Trophoblast cell (in vitro differentiated cells and primary cell): Measurements from ENCODE around the gene ZSWIM7.
A peak's percentile ranks its signal among the peaks of the same experiment; 100 is the strongest.

Experiments used
- DNase-seq, 2 donors: peaks; one replicate each; pipeline ENCODE4 v3.0.0-alpha.2; 2016
- H2AFZ ChIP-seq: 2 replicates; pipeline ENCODE4 v1.6.1; 2013; ENCODE audit warnings: low read length, moderate library complexity, mild to moderate bottlenecking; ENCODE audit not compliant: insufficient read depth, poor library complexity
- H2AK5ac ChIP-seq: 2 replicates; pipeline ENCODE4 v1.6.1; 2013; ENCODE audit warnings: mild to moderate bottlenecking, low read length
- H2BK120ac ChIP-seq: 2 replicates; pipeline ENCODE4 v1.6.1; 2013; ENCODE audit warnings: low read length, mild to moderate bottlenecking, moderate library complexity; ENCODE audit not compliant: insufficient read depth, poor library complexity
- H2BK12ac ChIP-seq: 2 replicates; pipeline ENCODE4 v1.6.1; 2013; ENCODE audit warnings: mild to moderate bottlenecking, low read length, moderate library complexity
- H2BK5ac ChIP-seq: 2 replicates; pipeline ENCODE4 v1.6.1; 2013; ENCODE audit warnings: low read length, low read depth, moderate library complexity, mild to moderate bottlenecking; ENCODE audit not compliant: poor library complexity
- H3K14ac ChIP-seq: 2 replicates; pipeline ENCODE4 v1.6.1; 2013; ENCODE audit warnings: mild to moderate bottlenecking, low read length
- H3K18ac ChIP-seq: 2 replicates; pipeline ENCODE4 v1.6.1; 2013; ENCODE audit warnings: mild to moderate bottlenecking, low read length
- H3K23ac ChIP-seq: 2 replicates; pipeline ENCODE4 v1.6.1; 2013; ENCODE audit warnings: low read length
- H3K27ac ChIP-seq: 2 replicates; pipeline ENCODE4 v1.5.1; 2013; ENCODE audit warnings: low read depth, mild to moderate bottlenecking, inconsistent platforms, low read length, moderate library complexity
- H3K27me3 ChIP-seq: 2 replicates; pipeline ENCODE4 v1.6.1; 2013; ENCODE audit warnings: inconsistent platforms, mild to moderate bottlenecking, low read length, moderate library complexity; ENCODE audit not compliant: insufficient read depth
- H3K36me3 ChIP-seq, 2 experiments: 1 replicate in 1 of 2; 2 replicates in 1 of 2; pipeline ENCODE4 v1.6.1; 2013; ENCODE audit warnings: low read length in 2 of 2, mild to moderate bottlenecking in 2 of 2, moderate library complexity in 1 of 2; ENCODE audit not compliant: insufficient read depth in 2 of 2, control insufficient read depth in 1 of 2
- H3K4ac ChIP-seq: 2 replicates; pipeline ENCODE4 v1.6.1; 2013; ENCODE audit warnings: low read depth, mild to moderate bottlenecking, low read length, moderate library complexity
- H3K4me1 ChIP-seq, 2 experiments: 1 replicate in 1 of 2; 2 replicates in 1 of 2; pipeline ENCODE4 v1.6.1; 2013; ENCODE audit warnings: low read length in 2 of 2, mild to moderate bottlenecking in 2 of 2, moderate library complexity in 1 of 2; ENCODE audit not compliant: insufficient read depth in 2 of 2, control insufficient read depth in 1 of 2
- H3K4me2 ChIP-seq: 2 replicates; pipeline ENCODE4 v1.6.1; 2013; ENCODE audit warnings: inconsistent platforms, mild to moderate bottlenecking, low read length, moderate library complexity
- H3K4me3 ChIP-seq: 2 replicates; pipeline ENCODE4 v1.5.1; 2013; ENCODE audit warnings: mild to moderate bottlenecking, low read depth, low read length, inconsistent platforms
- H3K79me1 ChIP-seq: one replicate; pipeline ENCODE4 v1.6.1; 2013; ENCODE audit warnings: low read length
- H3K79me2 ChIP-seq: 2 replicates; pipeline ENCODE4 v1.6.1; 2013; ENCODE audit warnings: low read length, mild to moderate bottlenecking; ENCODE audit not compliant: control insufficient read depth, insufficient read depth, poor library complexity
- H3K9ac ChIP-seq: 2 replicates; pipeline ENCODE4 v1.6.1; 2013; ENCODE audit warnings: mild to moderate bottlenecking, low read length
- H3K9me3 ChIP-seq: 2 replicates; pipeline ENCODE4 v1.6.1; 2013; ENCODE audit warnings: low read depth, mild to moderate bottlenecking, control low read depth, inconsistent platforms, low read length; ENCODE audit not compliant: insufficient read depth
- H4K12ac ChIP-seq: 2 replicates; pipeline ENCODE4 v1.6.1; 2013; ENCODE audit warnings: low read depth, mild to moderate bottlenecking, low read length, moderate library complexity
- H4K8ac ChIP-seq: 2 replicates; pipeline ENCODE4 v1.6.1; 2013; ENCODE audit warnings: low read depth, mild to moderate bottlenecking, low read length, moderate library complexity
- H4K91ac ChIP-seq: one replicate; pipeline ENCODE4 v1.6.1; 2013; ENCODE audit warnings: low read depth, mild to moderate bottlenecking, low read length, moderate library complexity
- WGBS: extraction: QIAGEN DNeasy Blood & Tissue Kit; methylation state at CpG from one replicate; pipeline ENCODE4 v1.1.7; 2013; ENCODE audit warnings: missing lambda C conversion rate; ENCODE audit not compliant: insufficient read length, insufficient coverage; ENCODE audit errors: extremely low coverage; 5-methylcytosine and 5-hydroxymethylcytosine counted together

The ZSWIM7 gene

DNA sequence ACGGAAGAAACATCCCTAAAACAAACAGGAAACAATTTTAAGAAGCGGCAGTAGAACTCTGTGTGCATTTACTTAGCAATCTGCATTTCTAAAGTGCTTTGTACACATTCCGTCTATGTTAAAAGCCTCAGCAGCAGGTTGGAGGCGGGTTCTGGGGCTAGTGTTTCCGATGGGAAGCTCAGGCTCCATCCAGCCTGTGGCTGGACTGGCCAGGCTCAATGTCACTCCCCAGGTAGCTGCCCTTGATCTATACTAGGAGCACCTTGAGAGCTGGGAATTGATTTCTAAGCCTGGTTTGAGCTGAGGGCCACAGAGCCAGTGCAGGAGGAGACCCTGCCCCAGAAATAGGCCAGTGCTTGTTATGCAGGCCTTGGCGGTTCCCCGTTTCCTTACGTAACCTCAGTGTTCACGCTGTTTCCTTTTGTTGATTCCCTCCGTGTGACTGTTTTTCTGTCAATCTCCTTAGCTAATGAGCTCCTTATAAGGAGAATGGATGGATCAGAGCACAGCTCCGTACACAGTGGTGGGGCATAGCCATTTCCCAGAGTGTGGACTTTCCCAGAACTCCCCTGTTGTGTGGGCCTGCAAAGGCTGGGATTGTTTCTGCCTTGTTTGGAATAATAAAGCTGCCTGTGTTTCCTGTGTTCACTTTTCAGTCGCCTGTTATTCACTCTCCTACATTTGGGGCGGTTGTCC is 33.2 kb downstream of the ZSWIM7 start:
- no peak overlapping the region for H2BK120ac ChIP-seq
- H3K23ac ChIP-seq, result no peak overlapping the region
- H3K36me3 ChIP-seq, result no peaks in the 10 kb centered on the region
- H2AFZ ChIP-seq, result peak overlapping the region; percentile 24
- H4K8ac ChIP-seq, result peak overlapping the region; percentile 43
- peaks cover 16 to 22% of the 10 kb centered on the region in 2 experiments for H3K4me1 ChIP-seq
- H3K9ac ChIP-seq, result no peak overlapping the region
- peak overlapping the region; percentile 16 for H4K91ac ChIP-seq
- H3K27ac ChIP-seq, result peak overlapping the region; percentile 16
- no peaks in the 10 kb centered on the region for H3K79me2 ChIP-seq
- no peak overlapping the region for H2BK5ac ChIP-seq
- no peaks in the 10 kb centered on the region for H3K27me3 ChIP-seq
- H3K4me2 ChIP-seq, result peak overlapping the region; percentile 37
- no CpG with 5 or more reads among the region's 13 CpGs for WGBS
- H3K9me3 ChIP-seq, result no peaks in the 10 kb centered on the region
- no peak overlapping the region for H3K18ac ChIP-seq
- H2AK5ac ChIP-seq, result no peak overlapping the region
- DNase-seq, result peak; percentile 42 to 61
- no peak overlapping the region for H4K12ac ChIP-seq
- H2BK12ac ChIP-seq, result no peak overlapping the region
- H3K79me1 ChIP-seq, result peaks cover 7% of the 10 kb centered on the region
- no peak overlapping the region for H3K4me3 ChIP-seq
- H3K4ac ChIP-seq, result no peak overlapping the region
- H3K14ac ChIP-seq, result peak overlapping the region; percentile 12

GRCh38 chr17:15965528-15965927 is 34.0 kb downstream of the ZSWIM7 start:
- H4K91ac ChIP-seq, result no peak overlapping the region
- H3K18ac ChIP-seq, result peak overlapping the region; percentile 11
- H3K27ac ChIP-seq, result no peak overlapping the region
- H3K14ac ChIP-seq, result no peak overlapping the region
- peaks cover 16 to 22% of the 10 kb centered on the region in 2 experiments for H3K4me1 ChIP-seq
- H2AK5ac ChIP-seq, result no peak overlapping the region
- no peak overlapping the region for H3K4me3 ChIP-seq
- H3K4me2 ChIP-seq, result no peak overlapping the region
- no peak for DNase-seq
- H2BK5ac ChIP-seq, result no peak overlapping the region
- H4K12ac ChIP-seq, result no peak overlapping the region
- no CpG with 5 or more reads among the region's 6 CpGs for WGBS
- H3K4ac ChIP-seq, result no peak overlapping the region
- peaks cover 7% of the 10 kb centered on the region for H3K79me1 ChIP-seq
- H3K9me3 ChIP-seq, result no peaks in the 10 kb centered on the region
- H4K8ac ChIP-seq, result no peak overlapping the region
- H3K36me3 ChIP-seq, result no peaks in the 10 kb centered on the region
- no peak overlapping the region for H2AFZ ChIP-seq
- H3K27me3 ChIP-seq, result no peaks in the 10 kb centered on the region
- no peak overlapping the region for H3K9ac ChIP-seq
- no peaks in the 10 kb centered on the region for H3K79me2 ChIP-seq
- H3K23ac ChIP-seq, result no peak overlapping the region
- no peak overlapping the region for H2BK120ac ChIP-seq
- peak overlapping the region; percentile 15 for H2BK12ac ChIP-seq

DNA sequence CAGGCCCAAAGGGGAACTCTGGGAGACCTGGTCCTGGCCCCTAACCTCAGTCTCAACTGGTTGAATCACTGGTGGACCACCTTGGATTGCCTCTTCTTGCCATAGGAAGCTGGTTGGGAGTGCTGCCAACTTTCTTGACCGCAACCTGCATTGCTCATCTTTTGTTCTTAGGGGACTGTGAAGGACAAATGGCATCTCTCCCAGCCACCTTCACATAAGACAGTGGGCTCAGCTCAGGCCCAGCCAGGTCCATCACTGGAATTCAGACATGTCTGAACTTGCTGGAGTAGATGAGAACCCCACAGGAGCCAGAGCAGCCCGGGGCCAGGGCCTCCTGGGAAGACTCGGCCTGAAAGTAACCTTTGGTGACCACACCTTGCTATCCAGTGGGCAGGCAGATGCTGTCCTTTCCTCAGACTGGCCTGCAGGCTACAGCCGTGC is 35.8 kb downstream of the ZSWIM7 start:
- no peak overlapping the region for H3K9ac ChIP-seq
- no peak overlapping the region for H3K4ac ChIP-seq
- peak overlapping the region; percentile 56 for H2BK5ac ChIP-seq
- no peak overlapping the region for H3K18ac ChIP-seq
- H2AK5ac ChIP-seq, result no peak overlapping the region
- peak overlapping the region; percentile 75 for H4K91ac ChIP-seq
- peak overlapping the region; percentile 25 for H4K8ac ChIP-seq
- H3K4me3 ChIP-seq, result no peak overlapping the region
- H2AFZ ChIP-seq, result no peak overlapping the region
- no peaks in the 10 kb centered on the region for H3K36me3 ChIP-seq
- no peak overlapping the region for H3K4me2 ChIP-seq
- no peaks in the 10 kb centered on the region for H3K79me2 ChIP-seq
- peaks cover 18 to 22% of the 10 kb centered on the region in 2 experiments for H3K4me1 ChIP-seq
- no peak overlapping the region for H3K23ac ChIP-seq
- no peak overlapping the region for H4K12ac ChIP-seq
- peak overlapping the region; percentile 77 for H2BK120ac ChIP-seq
- peaks cover 7% of the 10 kb centered on the region for H3K79me1 ChIP-seq
- no peak overlapping the region for H3K27ac ChIP-seq
- no peaks in the 10 kb centered on the region for H3K9me3 ChIP-seq
- peak overlapping the region; percentile 72 for H3K14ac ChIP-seq
- H3K27me3 ChIP-seq, result no peaks in the 10 kb centered on the region
- H2BK12ac ChIP-seq, result peak overlapping the region; percentile 58
- WGBS, result no CpG with 5 or more reads among the region's 4 CpGs
- DNase-seq, result peak; percentile 34 to 40

GRCh38 chr17:15958484-15958854 is 41.0 kb downstream of the ZSWIM7 start:
- no peaks in the 10 kb centered on the region for H3K36me3 ChIP-seq
- WGBS, result no CpG with 5 or more reads among the region's 4 CpGs
- no peaks in the 10 kb centered on the region for H3K27me3 ChIP-seq
- H3K9me3 ChIP-seq, result no peaks in the 10 kb centered on the region
- H2AK5ac ChIP-seq, result no peak overlapping the region
- H3K27ac ChIP-seq, result no peak overlapping the region
- no peak overlapping the region for H4K8ac ChIP-seq
- H3K79me1 ChIP-seq, result peaks cover 3% of the 10 kb centered on the region
- no peak overlapping the region for H3K14ac ChIP-seq
- H3K79me2 ChIP-seq, result no peaks in the 10 kb centered on the region
- H2BK5ac ChIP-seq, result no peak overlapping the region
- no peak overlapping the region for H3K18ac ChIP-seq
- no peak overlapping the region for H2BK12ac ChIP-seq
- no peak overlapping the region for H2BK120ac ChIP-seq
- H3K4me3 ChIP-seq, result no peak overlapping the region
- DNase-seq, result no peak
- H3K4me1 ChIP-seq, result peaks cover 2 to 6% of the 10 kb centered on the region in 2 experiments
- H2AFZ ChIP-seq, result no peak overlapping the region
- H3K23ac ChIP-seq, result no peak overlapping the region
- H4K12ac ChIP-seq, result no peak overlapping the region
- H3K9ac ChIP-seq, result no peak overlapping the region
- no peak overlapping the region for H4K91ac ChIP-seq
- H3K4me2 ChIP-seq, result no peak overlapping the region
- no peak overlapping the region for H3K4ac ChIP-seq
